ENCODE data around the gene PDSS2. TPM values are rescaled to one million over a fixed set of nuclear protein-coding genes. Genes with fewer than 3 reads are reported as not detected.

Gene PDSS2
- total RNA-seq, 1 experiment from 2014 or later, result 17.7 TPM

DNA sequence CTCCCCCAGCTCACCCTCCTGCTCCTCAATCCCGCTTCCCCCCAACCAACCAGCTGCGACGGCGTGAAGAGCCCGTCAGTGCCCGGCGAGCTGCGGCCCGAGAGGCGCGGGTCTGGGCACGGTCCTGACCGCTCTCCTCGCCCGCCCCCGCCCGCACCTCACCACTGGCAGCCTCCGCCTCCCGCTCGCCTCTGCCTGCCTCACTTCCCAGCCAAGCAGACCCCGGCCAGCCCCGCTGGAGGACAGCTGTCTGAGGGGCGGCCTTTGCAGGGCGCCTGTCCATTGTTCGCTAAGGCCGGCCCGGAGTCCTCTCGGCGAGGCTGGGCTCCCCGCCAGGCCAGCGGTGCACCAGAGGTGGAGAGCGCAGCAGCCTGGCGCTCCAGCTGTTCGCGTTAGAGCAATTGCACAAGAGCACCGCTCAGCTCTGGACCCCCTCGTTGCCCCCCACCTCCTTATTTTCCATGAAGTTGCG lies 31.8 kb upstream of the PDSS2 start:
- Histone ChIP-seq H3K9me3 (ENCODE audit: control insufficient read depth, insufficient read depth, low read depth, low read length) (no peaks in the 10 kb centered on the region), H3K36me3 (ENCODE audit: control insufficient read depth, insufficient read depth, low read length) (no peaks in the 10 kb centered on the region), H3K27ac (ENCODE audit: low read length) (peak overlapping the region; percentile 65), H3K4me1 (ENCODE audit: control insufficient read depth, insufficient read depth, low read length) (peaks cover 50% of the 10 kb centered on the region), H3K27me3 (ENCODE audit: control insufficient read depth, insufficient read depth, low read length) (peaks cover 4% of the 10 kb centered on the region; the same call in 1 of the 2 replicates), H3K4me3 (ENCODE audit: low read depth in 2 of 2, low read length in 2 of 2) (peak overlapping the region; percentile 75 to 78)
- in situ Hi-C loops (cut with HindIII; ENCODE audit: low pct_unique_long_range_greater_than_20kb, low sequenced_read_pairs), result no loop called here
- ChIA-PET POLR2A (no interaction called here), CTCF (interaction anchor here (0.6 to 0.8 kb wide), 2 partner anchors 171 to 173 kb away, joined by 3 to 5 read pairs; no protein-coding TSS in a partner anchor)
- DNase-seq (ENCODE audit: low read depth, low spot score) (no peak), ATAC-seq (peak; percentile 5; the same call in 1 of the 2 replicates)
- no TSS peak for BruUV-seq (replicated peaks)
- TF ChIP-seq TCF7L2 (IDR thresholded peaks at IDR 0.05; ENCODE audit: low read depth, low read length) (no peak), POLR2AphosphoS5 (IDR thresholded peaks at IDR 0.05; ENCODE audit: low read depth, low read length) (no peak), SIN3A (IDR thresholded peaks at IDR 0.05; ENCODE audit: borderline replicate concordance, insufficient read depth, low read depth, low read length) (no peak)
- TF ChIP-seq, protein P1, sequence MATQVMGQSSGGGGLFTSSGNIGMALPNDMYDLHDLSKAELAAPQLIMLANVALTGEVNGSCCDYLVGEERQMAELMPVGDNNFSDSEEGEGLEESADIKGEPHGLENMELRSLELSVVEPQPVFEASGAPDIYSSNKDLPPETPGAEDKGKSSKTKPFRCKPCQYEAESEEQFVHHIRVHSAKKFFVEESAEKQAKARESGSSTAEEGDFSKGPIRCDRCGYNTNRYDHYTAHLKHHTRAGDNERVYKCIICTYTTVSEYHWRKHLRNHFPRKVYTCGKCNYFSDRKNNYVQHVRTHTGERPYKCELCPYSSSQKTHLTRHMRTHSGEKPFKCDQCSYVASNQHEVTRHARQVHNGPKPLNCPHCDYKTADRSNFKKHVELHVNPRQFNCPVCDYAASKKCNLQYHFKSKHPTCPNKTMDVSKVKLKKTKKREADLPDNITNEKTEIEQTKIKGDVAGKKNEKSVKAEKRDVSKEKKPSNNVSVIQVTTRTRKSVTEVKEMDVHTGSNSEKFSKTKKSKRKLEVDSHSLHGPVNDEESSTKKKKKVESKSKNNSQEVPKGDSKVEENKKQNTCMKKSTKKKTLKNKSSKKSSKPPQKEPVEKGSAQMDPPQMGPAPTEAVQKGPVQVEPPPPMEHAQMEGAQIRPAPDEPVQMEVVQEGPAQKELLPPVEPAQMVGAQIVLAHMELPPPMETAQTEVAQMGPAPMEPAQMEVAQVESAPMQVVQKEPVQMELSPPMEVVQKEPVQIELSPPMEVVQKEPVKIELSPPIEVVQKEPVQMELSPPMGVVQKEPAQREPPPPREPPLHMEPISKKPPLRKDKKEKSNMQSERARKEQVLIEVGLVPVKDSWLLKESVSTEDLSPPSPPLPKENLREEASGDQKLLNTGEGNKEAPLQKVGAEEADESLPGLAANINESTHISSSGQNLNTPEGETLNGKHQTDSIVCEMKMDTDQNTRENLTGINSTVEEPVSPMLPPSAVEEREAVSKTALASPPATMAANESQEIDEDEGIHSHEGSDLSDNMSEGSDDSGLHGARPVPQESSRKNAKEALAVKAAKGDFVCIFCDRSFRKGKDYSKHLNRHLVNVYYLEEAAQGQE (IDR thresholded peaks at IDR 0.05; ENCODE audit: insufficient read depth in 1 of 2, low read depth in 2 of 2, low read length in 1 of 2), result no peak
- TF ChIP-seq, protein P2, sequence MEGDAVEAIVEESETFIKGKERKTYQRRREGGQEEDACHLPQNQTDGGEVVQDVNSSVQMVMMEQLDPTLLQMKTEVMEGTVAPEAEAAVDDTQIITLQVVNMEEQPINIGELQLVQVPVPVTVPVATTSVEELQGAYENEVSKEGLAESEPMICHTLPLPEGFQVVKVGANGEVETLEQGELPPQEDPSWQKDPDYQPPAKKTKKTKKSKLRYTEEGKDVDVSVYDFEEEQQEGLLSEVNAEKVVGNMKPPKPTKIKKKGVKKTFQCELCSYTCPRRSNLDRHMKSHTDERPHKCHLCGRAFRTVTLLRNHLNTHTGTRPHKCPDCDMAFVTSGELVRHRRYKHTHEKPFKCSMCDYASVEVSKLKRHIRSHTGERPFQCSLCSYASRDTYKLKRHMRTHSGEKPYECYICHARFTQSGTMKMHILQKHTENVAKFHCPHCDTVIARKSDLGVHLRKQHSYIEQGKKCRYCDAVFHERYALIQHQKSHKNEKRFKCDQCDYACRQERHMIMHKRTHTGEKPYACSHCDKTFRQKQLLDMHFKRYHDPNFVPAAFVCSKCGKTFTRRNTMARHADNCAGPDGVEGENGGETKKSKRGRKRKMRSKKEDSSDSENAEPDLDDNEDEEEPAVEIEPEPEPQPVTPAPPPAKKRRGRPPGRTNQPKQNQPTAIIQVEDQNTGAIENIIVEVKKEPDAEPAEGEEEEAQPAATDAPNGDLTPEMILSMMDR (IDR thresholded peaks at IDR 0.05), result no peak
- intact Hi-C loops (cut with micrococcal nuclease; ENCODE audit: unreplicated experiment), result loop anchor here (5.0 kb wide), 1 partner anchor 166 kb away; no protein-coding TSS in a partner anchor

DNA sequence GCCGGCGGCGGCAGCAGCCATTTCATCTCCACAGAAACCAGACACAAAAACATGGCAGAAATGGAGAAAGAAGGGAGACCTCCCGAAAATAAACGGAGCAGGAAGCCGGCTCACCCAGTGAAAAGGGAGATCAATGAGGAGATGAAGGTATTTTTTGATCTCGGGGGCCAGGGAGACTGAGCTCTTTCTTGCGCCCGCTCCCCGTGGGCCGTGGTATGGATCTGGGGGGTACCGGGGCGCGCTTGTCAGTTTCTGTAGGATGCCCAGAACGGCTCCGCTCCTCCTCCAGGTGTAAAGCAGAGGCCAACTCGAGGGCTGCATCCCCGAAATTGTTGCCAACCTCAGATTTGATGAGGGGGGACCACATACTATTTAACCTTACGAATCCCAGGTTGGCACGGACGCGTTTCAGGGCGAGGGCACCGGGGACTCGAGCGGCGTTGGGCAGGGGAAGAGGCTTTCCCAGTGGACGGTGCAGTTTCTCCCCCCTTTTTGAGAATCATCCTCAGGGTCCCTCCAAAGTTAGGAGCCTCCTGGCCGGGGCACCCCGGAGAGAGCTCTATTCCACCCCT lies 31.3 kb upstream of the PDSS2 start:
- BruUV-seq (replicated peaks), result no TSS peak
- in situ Hi-C loops (cut with HindIII; ENCODE audit: low pct_unique_long_range_greater_than_20kb, low sequenced_read_pairs), result no loop called here
- POLR2A ChIA-PET, result no interaction called here

More for the DNA sequence above, 31.3 kb upstream of the PDSS2 start:
- intact Hi-C loops (cut with micrococcal nuclease; ENCODE audit: unreplicated experiment), result loop anchor here (5.0 kb wide), 1 partner anchor 167 kb away; no protein-coding TSS in a partner anchor
- H3K27ac ChIP-seq (ENCODE audit: low read length), result peak overlapping the region; percentile 65
- peaks cover 46% of the 10 kb centered on the region for H3K4me1 ChIP-seq (ENCODE audit: control insufficient read depth, insufficient read depth, low read length)
- H3K36me3 ChIP-seq (ENCODE audit: control insufficient read depth, insufficient read depth, low read length), result no peaks in the 10 kb centered on the region
- no peaks in the 10 kb centered on the region for H3K9me3 ChIP-seq (ENCODE audit: control insufficient read depth, insufficient read depth, low read depth, low read length)
- DNase-seq (ENCODE audit: low read depth, low spot score) (no peak), ATAC-seq (peak; percentile 2; the same call in 1 of the 2 replicates)
- CTCF ChIA-PET, result interaction anchor here (0.6 kb wide), 1 partner anchor 171 kb away, joined by 5 read pairs; no protein-coding TSS in a partner anchor
- peaks cover 4% of the 10 kb centered on the region; the same call in 1 of the 2 replicates for H3K27me3 ChIP-seq (ENCODE audit: control insufficient read depth, insufficient read depth, low read length)
- TF ChIP-seq, protein P1 (IDR thresholded peaks at IDR 0.05; ENCODE audit: insufficient read depth in 1 of 2, low read depth in 2 of 2, low read length in 1 of 2), result no peak
- no peak for TF ChIP-seq SIN3A (IDR thresholded peaks at IDR 0.05; ENCODE audit: borderline replicate concordance, insufficient read depth, low read depth, low read length)
- TF ChIP-seq POLR2AphosphoS5 (IDR thresholded peaks at IDR 0.05; ENCODE audit: low read depth, low read length), result no peak
- TF ChIP-seq, protein P2 (IDR thresholded peaks at IDR 0.05), result no peak
- TF ChIP-seq TCF7L2 (IDR thresholded peaks at IDR 0.05; ENCODE audit: low read depth, low read length), result no peak
- peak overlapping the region; percentile 75 to 78 for H3K4me3 ChIP-seq (ENCODE audit: low read depth in 2 of 2, low read length in 2 of 2)

Measured in Panc1 (cell line).